ENCODE results near the gene C1S.
"Not testable (repeated sequence)": the region's sequence is repeated elsewhere in the genome, so short reads cannot be mapped to it uniquely, and the experiment has no call there.

C1S gene

GRCh38 chr12:7047306-7047705 lies 13.2 kb upstream of the C1S start:
- DNase-seq, result no peak

GRCh38 chr12:7049445-7049951 lies 11.0 kb upstream of the C1S start:
- DNase-seq, result not testable (repeated sequence)

- DNase-seq, result not testable (repeated sequence)
These were observed 10.5 kb upstream of the C1S start for GRCh38 chr12:7049973-7050372.

- DNase-seq, result no peak
These were observed 5.6 kb upstream of the C1S start for GRCh38 chr12:7054925-7055324.

GRCh38 chr12:7055736-7056135 lies 4.8 kb upstream of the C1S start:
- not testable (repeated sequence) for DNase-seq

- DNase-seq, result no peak
These were observed 2.2 kb upstream of the C1S start for GRCh38 chr12:7058163-7058845.

GRCh38 chr12:7058850-7059395 lies 1.6 kb upstream of the C1S start:
- no peak for DNase-seq

GRCh38 chr12:7059780-7060179 lies 738 bp upstream of the C1S start:
- DNase-seq, result no peak

- no peak for DNase-seq
These were observed 620 bp downstream of the C1S start for GRCh38 chr12:7061138-7061537.

- no peak for DNase-seq
These were observed 1.1 kb downstream of the C1S start for GRCh38 chr12:7061596-7061995.

- no peak for DNase-seq
These were observed 4.0 kb downstream of the C1S start for GRCh38 chr12:7064516-7064915.

GRCh38 chr12:7065073-7065623 lies 4.6 kb downstream of the C1S start:
- DNase-seq, result no peak

GRCh38 chr12:7066596-7066995 lies 6.1 kb downstream of the C1S start:
- no peak for DNase-seq

GRCh38 chr12:7067096-7067495 lies 6.6 kb downstream of the C1S start:
- DNase-seq, result no peak

GRCh38 chr12:7068240-7068993 lies 7.9 kb downstream of the C1S start:
- DNase-seq, result no peak

- no peak for DNase-seq
These were observed 8.5 kb downstream of the C1S start for GRCh38 chr12:7068994-7069346.

GRCh38 chr12:7069386-7069785 lies 8.9 kb downstream of the C1S start:
- no peak for DNase-seq

GRCh38 chr12:7072035-7072434 lies 11.5 kb downstream of the C1S start:
- DNase-seq, result no peak

- no peak for DNase-seq
These were observed 12.0 kb downstream of the C1S start for GRCh38 chr12:7072554-7072953.

- DNase-seq, result no peak
These were observed 13.4 kb downstream of the C1S start for GRCh38 chr12:7073946-7074345.

- DNase-seq, result no peak
These were observed 15.0 kb downstream of the C1S start for GRCh38 chr12:7075518-7075917.

- DNase-seq, result peak; percentile 56
These were observed 15.4 kb downstream of the C1S start for GRCh38 chr12:7075939-7076338.

- no peak for DNase-seq
These were observed 16.0 kb downstream of the C1S start for GRCh38 chr12:7076493-7076892.

GRCh38 chr12:7078163-7078562 lies 17.6 kb downstream of the C1S start:
- no peak for DNase-seq
